ENCODE measurements around the gene ITGA11. TPM values are rescaled to one million over a fixed set of nuclear protein-coding genes. Genes with fewer than 3 reads are reported as not detected.

Gene ITGA11
- total RNA-seq, 2 donors from 2014 or later = 0.99 to 1.0 TPM

GRCh38 chr15:68286256-68286655 is 145.7 kb downstream of the ITGA11 start:
- WGBS, 2 donors = 66 to 69% methylated on average over 5 of the region's 5 CpGs
- DNase-seq (no peak), ATAC-seq (no peak)
- no peak overlapping the region for H3K4me3 ChIP-seq
- peaks cover 0 to 7% of the 10 kb centered on the region in 2 donors for H3K36me3 ChIP-seq (replicated peaks in 1 of 2; ENCODE audit: insufficient read depth in 1 of 2, low read depth in 2 of 2)
- intact Hi-C loops (cut with DNase I) = no loop called here
- H3K9me3 ChIP-seq = no peaks in the 10 kb centered on the region
- no peak overlapping the region for H3K27ac ChIP-seq
- TF ChIP-seq POLR2A (IDR thresholded peaks at IDR 0.05) = no peak
- no peak for TF ChIP-seq CTCF (IDR thresholded peaks at IDR 0.05)
- H3K4me1 ChIP-seq = peaks cover 24% of the 10 kb centered on the region
- no peaks in the 10 kb centered on the region for H3K27me3 ChIP-seq

GRCh38 chr15:68285259-68285980 is 146.5 kb downstream of the ITGA11 start:
- no peak overlapping the region for H3K4me3 ChIP-seq
- intact Hi-C loops (cut with DNase I) = no loop called here
- WGBS, 2 donors = 68 to 78% methylated on average over 5 of the region's 5 CpGs
- no peaks in the 10 kb centered on the region for H3K9me3 ChIP-seq
- H3K27me3 ChIP-seq = no peaks in the 10 kb centered on the region
- H3K27ac ChIP-seq = no peak overlapping the region
- DNase-seq = no peak
- peaks cover 0 to 2% of the 10 kb centered on the region in 2 donors for H3K36me3 ChIP-seq (replicated peaks in 1 of 2; ENCODE audit: insufficient read depth in 1 of 2, low read depth in 2 of 2)
- peaks cover 32% of the 10 kb centered on the region for H3K4me1 ChIP-seq
- ATAC-seq = no peak
- TF ChIP-seq POLR2A (IDR thresholded peaks at IDR 0.05) (no peak), CTCF (IDR thresholded peaks at IDR 0.05) (no peak)

GRCh38 chr15:68284616-68285258 is 147.2 kb downstream of the ITGA11 start:
- 75 to 88% methylated on average over 7 of the region's 7 CpGs for WGBS, 2 donors
- no peaks in the 10 kb centered on the region for H3K27me3 ChIP-seq
- TF ChIP-seq CTCF (IDR thresholded peaks at IDR 0.05) = no peak
- TF ChIP-seq POLR2A (IDR thresholded peaks at IDR 0.05) = no peak
- H3K4me3 ChIP-seq = no peak overlapping the region
- ATAC-seq (no peak), DNase-seq (no peak)
- no peak overlapping the region for H3K27ac ChIP-seq
- H3K4me1 ChIP-seq = peaks cover 39% of the 10 kb centered on the region
- peaks cover 0 to 2% of the 10 kb centered on the region in 2 donors for H3K36me3 ChIP-seq (replicated peaks in 1 of 2; ENCODE audit: insufficient read depth in 1 of 2, low read depth in 2 of 2)
- H3K9me3 ChIP-seq = no peaks in the 10 kb centered on the region
- intact Hi-C loops (cut with DNase I) = no loop called here

GRCh38 chr15:68283401-68283800 is 148.6 kb downstream of the ITGA11 start:
- DNase-seq = no peak
- WGBS, 2 donors = 78 to 88% methylated on average over 2 of the region's 2 CpGs
- ATAC-seq = no peak
- H3K4me1 ChIP-seq = peaks cover 50% of the 10 kb centered on the region
- TF ChIP-seq POLR2A (IDR thresholded peaks at IDR 0.05) (no peak), CTCF (IDR thresholded peaks at IDR 0.05) (no peak)
- no peaks in the 10 kb centered on the region for H3K27me3 ChIP-seq
- no peaks in the 10 kb centered on the region for H3K36me3 ChIP-seq (replicated peaks in 1 of 2; ENCODE audit: insufficient read depth in 1 of 2, low read depth in 2 of 2)
- H3K9me3 ChIP-seq = no peaks in the 10 kb centered on the region
- no peak overlapping the region for H3K4me3 ChIP-seq
- no peak overlapping the region for H3K27ac ChIP-seq
- intact Hi-C loops (cut with DNase I) = no loop called here
